GM23338 (cell line): ENCODE measurements around the gene PGAM5. TPM values are rescaled to one million over a fixed set of nuclear protein-coding genes. Genes with fewer than 3 reads are reported as not detected.

Experiments used
- ATAC-seq: fragments of 200-7000 bp; cut with Tn5 transposase; 3 replicates; pipeline ENCODE4 v1.9.1; 2020
- DNase-seq: peaks from one replicate; pipeline ENCODE4 v3.0.0-alpha.2; 2015; ENCODE audit warnings: low spot score
- H2AFZ ChIP-seq: fragments of 200-600 bp; sonication (generic); 2 replicates; pipeline ENCODE4 v1.8.0; 2016; ENCODE audit warnings: antibody characterized with exemption, mild to moderate bottlenecking, moderate library complexity
- H3F3A ChIP-seq: fragments of 200-600 bp; sonication (generic); replicated peaks from 2 replicates; pipeline ENCODE4 v1.8.0; 2017; ENCODE audit warnings: antibody characterized with exemption, mixed run types, low read depth
- H3K27ac ChIP-seq: fragments of 200-600 bp; sonication (generic); 2 replicates; pipeline ENCODE4 v1.6.1; 2016; ENCODE audit warnings: low read depth
- H3K27me3 ChIP-seq: fragments of 200-600 bp; sonication (generic); 2 replicates; pipeline ENCODE4 v1.8.0; 2016; ENCODE audit warnings: mild to moderate bottlenecking, mixed run types, moderate library complexity; ENCODE audit not compliant: insufficient read depth
- H3K36me3 ChIP-seq: fragments of 200-600 bp; sonication (generic); 2 replicates; pipeline ENCODE4 v1.8.0; 2016; ENCODE audit warnings: mild to moderate bottlenecking; ENCODE audit not compliant: insufficient read depth
- H3K4me1 ChIP-seq: fragments of 200-600 bp; sonication (generic); 2 replicates; pipeline ENCODE4 v1.8.0; 2016; ENCODE audit warnings: mild to moderate bottlenecking, moderate library complexity; ENCODE audit not compliant: insufficient read depth
- H3K4me2 ChIP-seq: fragments of 200-600 bp; sonication (generic); 2 replicates; pipeline ENCODE4 v1.7.1; 2017; ENCODE audit warnings: mixed run types
- H3K4me3 ChIP-seq: fragments of 200-600 bp; sonication (generic); 2 replicates; pipeline ENCODE4 v1.6.1; 2016; ENCODE audit warnings: mixed run types
- H3K79me2 ChIP-seq: fragments of 200-600 bp; sonication (generic); replicated peaks from 2 replicates; pipeline ENCODE4 v1.8.0; 2017; ENCODE audit warnings: mild to moderate bottlenecking; ENCODE audit not compliant: insufficient read depth
- H3K9me2 ChIP-seq: fragments of 200-600 bp; sonication (generic); 2 replicates; pipeline ENCODE4 v1.8.0; 2017; ENCODE audit not compliant: insufficient read depth
- H4K20me1 ChIP-seq: fragments of 200-600 bp; sonication (generic); replicated peaks from 2 replicates; pipeline ENCODE4 v1.8.0; 2017; ENCODE audit warnings: mild to moderate bottlenecking; ENCODE audit not compliant: insufficient read depth
- H3K27ac Mint-ChIP-seq: 2 replicates; pipeline ENCODE4 v1.8.0; 2020; ENCODE audit warnings: inconsistent platforms, mild to moderate bottlenecking, moderate library complexity, mixed read lengths
- H3K27me3 Mint-ChIP-seq: 3 replicates; pipeline ENCODE4 v1.8.0; 2022; ENCODE audit warnings: low read depth, mild to moderate bottlenecking, moderate library complexity, mixed read lengths, inconsistent platforms; ENCODE audit not compliant: insufficient read depth, poor library complexity
- H3K36me3 Mint-ChIP-seq: 3 replicates; pipeline ENCODE4 v1.8.0; 2021; ENCODE audit warnings: low read depth, mild to moderate bottlenecking, inconsistent platforms, moderate library complexity, mixed read lengths
- H3K4me1 Mint-ChIP-seq: 3 replicates; pipeline ENCODE4 v1.8.0; 2020; ENCODE audit warnings: mild to moderate bottlenecking, inconsistent platforms, mixed read lengths
- H3K4me3 Mint-ChIP-seq: 3 replicates; pipeline ENCODE4 v1.8.0; 2021; ENCODE audit warnings: moderate library complexity, mild to moderate bottlenecking, inconsistent platforms, mixed read lengths
- H3K9me3 Mint-ChIP-seq: 3 replicates; pipeline ENCODE4 v1.8.0; 2020; ENCODE audit warnings: moderate library complexity, mild to moderate bottlenecking, inconsistent platforms, mixed read lengths
- CREB1 ChIP-seq: fragments of 250-450 bp; sonication (Bioruptor Pico); IDR thresholded peaks from 2 replicates; pipeline ENCODE4 v1.5.0; 2020; ENCODE audit warnings: low read depth, mild to moderate bottlenecking, moderate library complexity
- CTCF ChIP-seq, 2 experiments: fragments of 200-600 bp in 1 of 2; sonication (generic) in 1 of 2; conservative IDR thresholded peaks; 2 replicates each; pipeline versions ENCODE4 v1.5.1 to v1.6.1; 2016 to 2017; ENCODE audit warnings: antibody characterized with exemption in 2 of 2, low read depth in 2 of 2, mild to moderate bottlenecking in 2 of 2, moderate library complexity in 1 of 2
- EZH2 ChIP-seq: fragments of 200-600 bp; sonication (generic); IDR thresholded peaks from one replicate; pipeline ENCODE4 v1.8.0; 2017; ENCODE audit warnings: antibody characterized with exemption, mild to moderate bottlenecking, low read depth; ENCODE audit not compliant: unreplicated experiment
- EZH2phosphoT487 ChIP-seq: fragments of 200-600 bp; sonication (generic); IDR thresholded peaks from one replicate; pipeline ENCODE4 v1.8.1; 2018; ENCODE audit warnings: antibody characterized with exemption; ENCODE audit not compliant: unreplicated experiment
- JUNB ChIP-seq: IDR thresholded peaks from one replicate; pipeline ENCODE4 v1.6.1; 2016; ENCODE audit warnings: antibody characterized with exemption; ENCODE audit not compliant: unreplicated experiment
- NANOG ChIP-seq: IDR thresholded peaks from 2 replicates; pipeline ENCODE4 v1.6.1; 2016; ENCODE audit warnings: antibody characterized with exemption, borderline replicate concordance
- POLR2AphosphoS5 ChIP-seq: IDR thresholded peaks from 2 replicates; pipeline ENCODE4 v1.6.1; 2016; ENCODE audit warnings: antibody characterized with exemption, low read depth
- STAT1 ChIP-seq: IDR thresholded peaks from one replicate; pipeline ENCODE4 v1.6.1; 2016; ENCODE audit warnings: antibody characterized with exemption; ENCODE audit not compliant: unreplicated experiment
- ZNF114 ChIP-seq: fragments of 250-450 bp; sonication (Bioruptor Pico); IDR thresholded peaks from 2 replicates; pipeline ENCODE4 v1.5.0; 2020; ENCODE audit warnings: mild to moderate bottlenecking, moderate library complexity
- ZNF331 ChIP-seq: fragments of 250-450 bp; sonication (Bioruptor Pico); IDR thresholded peaks from 2 replicates; pipeline ENCODE4 v1.5.0; 2020; ENCODE audit warnings: low read depth, mild to moderate bottlenecking, moderate library complexity
- polyA plus RNA-seq: library from polyadenylated mRNA; unstranded; fragments of >200 nt; fragmentation: Nextera tagmentation; extraction: Ambion mirVana; gene quantifications from 2 replicates; pipeline ENCODE4 v1.2.1, GENCODE V29; 2016
- total RNA-seq: library from RNA; depleted of rRNA; stranded (reverse); fragments of >200 nt; shearing (Covaris generic); gene quantifications from 2 replicates; pipeline ENCODE4 v1.2.3, GENCODE V29; 2014
- TF ChIP-seq, protein P1 (sequence below): IDR thresholded peaks from one replicate; pipeline ENCODE4 v1.6.1; 2018; ENCODE audit warnings: antibody characterized with exemption; ENCODE audit not compliant: unreplicated experiment
- TF ChIP-seq, protein P2 (sequence below): IDR thresholded peaks from 2 replicates; pipeline ENCODE4 v1.6.1; 2016; ENCODE audit warnings: antibody characterized with exemption

PGAM5 gene
- total and polyA plus RNA-seq, 2 experiments from 2014 or later: 31.1 to 108 TPM

DNA sequence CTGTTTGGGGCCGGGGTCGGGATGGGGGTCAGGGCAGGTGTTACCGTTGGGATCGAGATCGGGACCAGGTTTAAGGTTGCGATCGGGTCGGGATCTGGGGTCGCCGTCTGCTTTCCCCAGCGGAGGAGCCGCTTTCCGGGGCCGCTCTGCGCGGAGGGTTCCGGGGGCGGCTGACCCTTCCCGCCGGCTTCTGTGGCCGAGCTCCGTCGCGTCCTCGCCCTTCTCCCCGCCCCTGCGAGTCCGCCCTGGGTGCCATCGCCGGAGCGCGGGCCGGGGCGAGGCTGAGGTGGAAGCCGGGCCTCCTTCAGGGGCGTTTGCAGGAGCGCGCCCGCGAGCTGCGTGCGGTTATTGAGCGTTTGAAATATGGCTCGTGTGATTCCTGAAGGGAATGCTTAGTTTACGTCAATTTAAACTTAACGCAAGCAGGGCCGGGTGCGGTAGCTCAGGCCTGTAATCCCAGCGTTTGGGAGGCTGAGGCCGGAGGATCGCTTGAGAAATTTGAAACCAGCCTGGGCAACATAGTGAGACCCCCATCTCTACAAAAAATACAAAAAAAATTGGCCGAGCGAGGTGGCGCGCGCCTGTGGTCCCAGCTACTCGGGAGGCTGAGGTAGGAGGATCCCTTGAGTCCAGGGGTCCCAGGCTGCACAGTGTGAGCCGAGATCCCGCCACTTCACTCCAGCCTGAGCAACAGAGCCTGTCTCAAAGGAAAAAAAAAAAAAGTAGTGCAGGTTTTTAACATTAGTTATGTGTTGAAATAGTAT lies 620 bp downstream of the PGAM5 start:
- H3K27ac ChIP-seq: no peak overlapping the region

GRCh38 chr12:132713123-132713522 lies 2.5 kb downstream of the PGAM5 start:
- peaks cover 10% of the 10 kb centered on the region for H3K9me3 Mint-ChIP-seq
- peaks cover 4% of the 10 kb centered on the region; the same call in 1 of the 2 replicates for H3K36me3 ChIP-seq
- peaks cover 2% of the 10 kb centered on the region; the same call in 1 of the 3 replicates for H3K4me1 Mint-ChIP-seq
- H3K27ac ChIP-seq: no peak overlapping the region
- no peaks in the 10 kb centered on the region for H3K27me3 ChIP-seq
- no peak overlapping the region for H2AFZ ChIP-seq
- H3K27ac Mint-ChIP-seq: no peak overlapping the region; the same call in 1 of the 2 replicates
- no peaks in the 10 kb centered on the region for H3K9me2 ChIP-seq
- H3K4me3 ChIP-seq: no peak overlapping the region
- H3K79me2 ChIP-seq: peaks cover 40% of the 10 kb centered on the region
- H4K20me1 ChIP-seq: peaks cover 24% of the 10 kb centered on the region
- H3F3A ChIP-seq: peaks cover 19% of the 10 kb centered on the region; the same call in 1 of the 2 replicates
- no peak for DNase-seq
- no peak overlapping the region for H3K4me3 Mint-ChIP-seq
- peaks cover 49% of the 10 kb centered on the region for H3K36me3 Mint-ChIP-seq
- ATAC-seq: no peak
- H3K4me2 ChIP-seq: no peak overlapping the region
- peaks cover 15% of the 10 kb centered on the region for H3K27me3 Mint-ChIP-seq
- peaks cover 9% of the 10 kb centered on the region; the same call in 1 of the 2 replicates for H3K4me1 ChIP-seq
- TF ChIP-seq POLR2AphosphoS5: no peak
- TF ChIP-seq JUNB: no peak
- TF ChIP-seq EZH2: no peak
- no peak for TF ChIP-seq STAT1
- TF ChIP-seq EZH2phosphoT487: no peak
- no peak for TF ChIP-seq CTCF (conservative IDR thresholded peaks at IDR 0.05; ENCODE audit: low read depth in 2 of 2)
- no peak for TF ChIP-seq NANOG
- TF ChIP-seq ZNF114 (CRISPR knock-in tag): no peak
- TF ChIP-seq ZNF331 (CRISPR knock-in tag): no peak
- TF ChIP-seq, protein P1, sequence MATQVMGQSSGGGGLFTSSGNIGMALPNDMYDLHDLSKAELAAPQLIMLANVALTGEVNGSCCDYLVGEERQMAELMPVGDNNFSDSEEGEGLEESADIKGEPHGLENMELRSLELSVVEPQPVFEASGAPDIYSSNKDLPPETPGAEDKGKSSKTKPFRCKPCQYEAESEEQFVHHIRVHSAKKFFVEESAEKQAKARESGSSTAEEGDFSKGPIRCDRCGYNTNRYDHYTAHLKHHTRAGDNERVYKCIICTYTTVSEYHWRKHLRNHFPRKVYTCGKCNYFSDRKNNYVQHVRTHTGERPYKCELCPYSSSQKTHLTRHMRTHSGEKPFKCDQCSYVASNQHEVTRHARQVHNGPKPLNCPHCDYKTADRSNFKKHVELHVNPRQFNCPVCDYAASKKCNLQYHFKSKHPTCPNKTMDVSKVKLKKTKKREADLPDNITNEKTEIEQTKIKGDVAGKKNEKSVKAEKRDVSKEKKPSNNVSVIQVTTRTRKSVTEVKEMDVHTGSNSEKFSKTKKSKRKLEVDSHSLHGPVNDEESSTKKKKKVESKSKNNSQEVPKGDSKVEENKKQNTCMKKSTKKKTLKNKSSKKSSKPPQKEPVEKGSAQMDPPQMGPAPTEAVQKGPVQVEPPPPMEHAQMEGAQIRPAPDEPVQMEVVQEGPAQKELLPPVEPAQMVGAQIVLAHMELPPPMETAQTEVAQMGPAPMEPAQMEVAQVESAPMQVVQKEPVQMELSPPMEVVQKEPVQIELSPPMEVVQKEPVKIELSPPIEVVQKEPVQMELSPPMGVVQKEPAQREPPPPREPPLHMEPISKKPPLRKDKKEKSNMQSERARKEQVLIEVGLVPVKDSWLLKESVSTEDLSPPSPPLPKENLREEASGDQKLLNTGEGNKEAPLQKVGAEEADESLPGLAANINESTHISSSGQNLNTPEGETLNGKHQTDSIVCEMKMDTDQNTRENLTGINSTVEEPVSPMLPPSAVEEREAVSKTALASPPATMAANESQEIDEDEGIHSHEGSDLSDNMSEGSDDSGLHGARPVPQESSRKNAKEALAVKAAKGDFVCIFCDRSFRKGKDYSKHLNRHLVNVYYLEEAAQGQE: no peak
- no peak for TF ChIP-seq CREB1 (CRISPR knock-in tag)
- TF ChIP-seq, protein P2, sequence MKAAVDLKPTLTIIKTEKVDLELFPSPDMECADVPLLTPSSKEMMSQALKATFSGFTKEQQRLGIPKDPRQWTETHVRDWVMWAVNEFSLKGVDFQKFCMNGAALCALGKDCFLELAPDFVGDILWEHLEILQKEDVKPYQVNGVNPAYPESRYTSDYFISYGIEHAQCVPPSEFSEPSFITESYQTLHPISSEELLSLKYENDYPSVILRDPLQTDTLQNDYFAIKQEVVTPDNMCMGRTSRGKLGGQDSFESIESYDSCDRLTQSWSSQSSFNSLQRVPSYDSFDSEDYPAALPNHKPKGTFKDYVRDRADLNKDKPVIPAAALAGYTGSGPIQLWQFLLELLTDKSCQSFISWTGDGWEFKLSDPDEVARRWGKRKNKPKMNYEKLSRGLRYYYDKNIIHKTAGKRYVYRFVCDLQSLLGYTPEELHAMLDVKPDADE: no peak

More for the DNA sequence above, 620 bp downstream of the PGAM5 start:
- Histone ChIP-seq H3K27me3 (no peaks in the 10 kb centered on the region), H3K4me3 (peak overlapping the region; percentile 94), H3K4me1 (peaks cover 9% of the 10 kb centered on the region; the same call in 1 of the 2 replicates), H2AFZ (0 out of 2 replicates have a peak overlapping the region, but pooled peaks have one; percentile 59), H4K20me1 (peaks cover 24% of the 10 kb centered on the region), H3K9me2 (no peaks in the 10 kb centered on the region), H3K36me3 (no peaks in the 10 kb centered on the region; the same call in 1 of the 2 replicates), H3K4me2 (peak overlapping the region; percentile 82), H3F3A (peaks cover 13% of the 10 kb centered on the region), H3K79me2 (peaks cover 40% of the 10 kb centered on the region)
- peak; percentile 66 for DNase-seq
- Mint-ChIP-seq H3K36me3 (peaks cover 40% of the 10 kb centered on the region), H3K4me1 (peaks cover 6% of the 10 kb centered on the region; the same call in 2 of the 3 replicates), H3K27me3 (peaks cover 15% of the 10 kb centered on the region), H3K4me3 (peak overlapping the region; percentile 80), H3K9me3 (peaks cover 13% of the 10 kb centered on the region), H3K27ac (no peak overlapping the region)
- TF ChIP-seq ZNF114 (CRISPR knock-in tag) (0 out of 2 replicates have a peak, but pooled peaks have one; percentile 23), JUNB (no peak)
- ATAC-seq: peak; percentile 19
